Esophagus muscularis mucosa (tissue), 4 donors: Measurements from ENCODE around the gene PDXK. TPM values are rescaled to one million over a fixed set of nuclear protein-coding genes. Genes with fewer than 3 reads are reported as not detected.

Experiments used
- DNase-seq: peaks from one replicate; pipeline ENCODE4 v3.0.0-alpha.2; 2017; ENCODE audit errors: extremely low spot score
- H3K27ac ChIP-seq, 4 donors: fragments of 200-600 bp; sonication (generic); replicated peaks in 1 of 4; 1 replicate in 3 of 4; 2 replicates in 1 of 4; pipeline ENCODE4 v1.5.1; 2016 to 2019; ENCODE audit warnings: mild to moderate bottlenecking in 1 of 4
- H3K27me3 ChIP-seq, 4 donors: fragments of 200-600 bp; sonication (generic); one replicate each; pipeline versions ENCODE4 v1.5.1 to v1.6.0; 2016 to 2019
- H3K36me3 ChIP-seq, 4 donors: fragments of 200-600 bp; sonication (generic); one replicate each; pipeline ENCODE4 v1.5.1; 2016 to 2019
- H3K4me1 ChIP-seq, 4 donors: fragments of 200-600 bp; sonication (generic); one replicate each; pipeline ENCODE4 v1.5.1; 2016 to 2019
- H3K4me3 ChIP-seq, 4 donors: fragments of 200-600 bp; sonication (generic); 1 replicate in 2 of 4; 2 replicates in 2 of 4; pipeline ENCODE4 v1.5.1; 2016 to 2019; ENCODE audit warnings: mild to moderate bottlenecking in 4 of 4, moderate library complexity in 1 of 4
- H3K9me3 ChIP-seq, 4 donors: fragments of 200-600 bp; sonication (generic); 1 replicate in 3 of 4; 2 replicates in 1 of 4; pipeline ENCODE4 v1.5.1; 2016 to 2019
- EP300 ChIP-seq: sonication (generic); formaldehyde crosslinking; IDR thresholded peaks from one replicate; pipeline ENCODE4 v1.6.1; 2017; ENCODE audit warnings: antibody characterized with exemption
- POLR2A ChIP-seq: fragments of 450-650 bp; IDR thresholded peaks from one replicate; pipeline ENCODE4 v1.6.1; 2017; ENCODE audit warnings: antibody characterized with exemption, moderate library complexity, mild to moderate bottlenecking, low read depth
- POLR2AphosphoS5 ChIP-seq, 2 donors: sonication (generic); formaldehyde crosslinking; IDR thresholded peaks; one replicate each; pipeline ENCODE4 v1.6.1; 2017; ENCODE audit warnings: antibody characterized with exemption in 2 of 2
- WGBS: methylation state at CpG from one replicate; pipeline ENCODE4 v1.1.5; 2018; 5-methylcytosine and 5-hydroxymethylcytosine counted together
- intact Hi-C: fragments of 100-400 bp; cut with DNase I; formaldehyde crosslinking; loops from one replicate; pipeline ENCODE4 v1.15.1; 2023
- total RNA-seq, 4 donors: library from RNA; depleted of rRNA; stranded (reverse); fragments of >200 nt; gene quantifications; one replicate each; pipeline versions ENCODE4 v1.1.0 to v1.2.1, GENCODE V29; 2016
- TF ChIP-seq, protein P1 (sequence below), 3 experiments: fragments of 200-600 bp in 2 of 3; fragments of 450-650 bp in 1 of 3; sonication (generic) in 2 of 3; IDR thresholded peaks; one replicate each; pipeline ENCODE4 v1.5.1; 2017 to 2019; ENCODE audit warnings: antibody characterized with exemption in 3 of 3, mild to moderate bottlenecking in 2 of 3, moderate library complexity in 1 of 3

PDXK gene
- total RNA-seq, 4 donors from 2014 or later: 22.4 to 40.9 (median 31.8) TPM

DNA sequence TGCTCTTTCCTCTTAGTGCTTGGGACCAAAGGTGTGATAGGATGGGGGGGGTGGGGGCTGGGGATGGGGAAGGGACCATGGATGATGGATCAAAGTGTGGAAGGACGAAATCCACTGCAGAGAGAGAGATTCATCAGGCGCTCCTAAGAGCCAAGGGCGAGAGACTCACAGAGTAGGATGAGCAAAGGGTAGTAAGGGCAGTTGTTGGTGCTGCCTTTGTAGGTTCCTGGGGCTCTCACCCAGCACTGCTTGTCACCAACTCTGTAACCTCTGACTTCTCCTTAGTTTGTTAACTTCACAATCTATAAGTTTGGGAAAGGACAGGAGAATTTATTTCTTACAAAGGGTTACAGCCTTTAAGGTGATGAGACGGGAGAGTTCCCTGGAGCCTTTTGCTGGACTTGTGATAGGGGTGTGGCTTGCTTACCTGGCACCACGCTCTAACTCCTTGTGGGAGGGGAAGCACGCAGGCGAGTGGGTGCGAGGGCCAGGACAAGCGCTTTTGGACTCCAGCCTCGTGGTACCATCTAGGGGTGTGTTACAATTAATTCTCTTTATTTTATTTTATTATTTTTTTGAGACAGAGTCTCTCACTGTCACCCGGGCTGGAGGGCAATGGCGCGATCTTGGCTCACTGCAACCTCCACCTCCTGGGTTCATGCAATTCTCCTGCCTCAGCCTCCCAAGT is 1.6 kb upstream of the PDXK start:
- H3K9me3 ChIP-seq: no peaks in the 10 kb centered on the region
- H3K4me3 ChIP-seq: no peak overlapping the region
- no peak for DNase-seq
- 87% methylated on average over 13 of the region's 13 CpGs for WGBS
- peaks cover 0 to 4% (median 0%) of the 10 kb centered on the region in 4 donors for H3K27me3 ChIP-seq
- TF ChIP-seq EP300 (no peak), POLR2A (no peak), POLR2AphosphoS5 (IDR thresholded peaks at IDR 0.05) (no peak)
- TF ChIP-seq, protein P1, sequence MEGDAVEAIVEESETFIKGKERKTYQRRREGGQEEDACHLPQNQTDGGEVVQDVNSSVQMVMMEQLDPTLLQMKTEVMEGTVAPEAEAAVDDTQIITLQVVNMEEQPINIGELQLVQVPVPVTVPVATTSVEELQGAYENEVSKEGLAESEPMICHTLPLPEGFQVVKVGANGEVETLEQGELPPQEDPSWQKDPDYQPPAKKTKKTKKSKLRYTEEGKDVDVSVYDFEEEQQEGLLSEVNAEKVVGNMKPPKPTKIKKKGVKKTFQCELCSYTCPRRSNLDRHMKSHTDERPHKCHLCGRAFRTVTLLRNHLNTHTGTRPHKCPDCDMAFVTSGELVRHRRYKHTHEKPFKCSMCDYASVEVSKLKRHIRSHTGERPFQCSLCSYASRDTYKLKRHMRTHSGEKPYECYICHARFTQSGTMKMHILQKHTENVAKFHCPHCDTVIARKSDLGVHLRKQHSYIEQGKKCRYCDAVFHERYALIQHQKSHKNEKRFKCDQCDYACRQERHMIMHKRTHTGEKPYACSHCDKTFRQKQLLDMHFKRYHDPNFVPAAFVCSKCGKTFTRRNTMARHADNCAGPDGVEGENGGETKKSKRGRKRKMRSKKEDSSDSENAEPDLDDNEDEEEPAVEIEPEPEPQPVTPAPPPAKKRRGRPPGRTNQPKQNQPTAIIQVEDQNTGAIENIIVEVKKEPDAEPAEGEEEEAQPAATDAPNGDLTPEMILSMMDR (IDR thresholded peaks at IDR 0.05): no peak
- H3K27ac ChIP-seq: no peak overlapping the region
- no peaks in the 10 kb centered on the region for H3K36me3 ChIP-seq
- intact Hi-C loops: loop anchor here (5.0 kb wide), 2 partner anchors 55 to 75 kb away; no protein-coding TSS in a partner anchor
- H3K4me1 ChIP-seq: peaks cover 28 to 35% (median 34%) of the 10 kb centered on the region in 4 donors

DNA sequence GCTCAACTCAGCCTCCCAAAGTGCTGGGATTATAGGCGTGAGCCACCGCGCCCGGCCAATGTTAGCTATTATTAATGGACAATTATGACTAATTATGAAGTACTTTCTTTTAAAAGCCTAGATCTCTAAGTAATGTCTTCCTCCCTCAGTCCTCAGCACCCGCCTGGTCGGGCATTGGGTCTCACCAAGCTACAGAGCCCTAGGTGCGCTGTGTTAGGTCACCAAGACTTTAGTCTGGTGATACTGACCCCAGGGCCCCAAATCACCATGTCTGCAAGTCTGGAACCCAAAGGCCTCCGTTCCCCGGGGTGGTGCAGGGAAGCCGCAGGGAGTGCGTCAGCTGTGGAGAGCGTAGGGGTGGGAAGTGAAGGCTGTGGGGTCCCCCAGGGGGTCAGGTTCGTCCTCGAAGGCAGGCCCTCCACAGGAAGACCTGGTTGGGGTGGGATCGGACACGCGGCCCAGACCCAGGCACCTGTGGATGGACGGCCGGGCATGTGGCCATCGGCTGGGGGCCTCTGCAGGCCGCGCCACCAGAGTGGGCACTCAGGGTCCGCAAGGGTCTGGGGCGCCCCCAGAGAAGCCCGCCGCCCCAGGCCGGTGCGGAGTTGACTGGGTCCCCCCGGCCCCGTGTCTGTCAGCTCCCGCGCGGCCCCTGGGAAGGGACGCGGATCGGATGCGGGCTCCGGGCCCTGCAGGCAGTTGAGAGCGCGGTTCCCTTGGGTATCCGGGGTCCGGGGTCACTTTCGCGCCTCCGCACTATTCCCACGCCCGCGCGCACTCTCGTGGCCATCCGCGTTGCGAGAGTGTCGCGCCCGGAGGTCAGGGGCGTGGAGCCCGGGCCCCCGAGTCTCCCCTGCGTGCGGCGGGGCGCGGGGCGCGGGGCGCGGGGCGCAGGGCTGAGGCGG is 710 bp upstream of the PDXK start:
- Histone ChIP-seq H3K9me3 (no peaks in the 10 kb centered on the region), H3K27me3 (peaks cover 0 to 4% (median 0%) of the 10 kb centered on the region in 4 donors), H3K4me3 (peak overlapping the region; percentile 84 to 95 (median 88)), H3K4me1 (peaks cover 28 to 38% (median 36%) of the 10 kb centered on the region in 4 donors), H3K27ac (peak overlapping the region; percentile 81 to 88 (median 84)), H3K36me3 (no peaks in the 10 kb centered on the region)
- intact Hi-C loops: loop anchor here (5.0 kb wide), 2 partner anchors 56 to 74 kb away; no protein-coding TSS in a partner anchor
- 60% methylated on average over 24 of the region's 70 CpGs for WGBS
- DNase-seq: no peak
- TF ChIP-seq POLR2AphosphoS5 (IDR thresholded peaks at IDR 0.05) (no peak), EP300 (no peak), POLR2A (no peak)
- TF ChIP-seq, protein P1 (IDR thresholded peaks at IDR 0.05): no peak

DNA sequence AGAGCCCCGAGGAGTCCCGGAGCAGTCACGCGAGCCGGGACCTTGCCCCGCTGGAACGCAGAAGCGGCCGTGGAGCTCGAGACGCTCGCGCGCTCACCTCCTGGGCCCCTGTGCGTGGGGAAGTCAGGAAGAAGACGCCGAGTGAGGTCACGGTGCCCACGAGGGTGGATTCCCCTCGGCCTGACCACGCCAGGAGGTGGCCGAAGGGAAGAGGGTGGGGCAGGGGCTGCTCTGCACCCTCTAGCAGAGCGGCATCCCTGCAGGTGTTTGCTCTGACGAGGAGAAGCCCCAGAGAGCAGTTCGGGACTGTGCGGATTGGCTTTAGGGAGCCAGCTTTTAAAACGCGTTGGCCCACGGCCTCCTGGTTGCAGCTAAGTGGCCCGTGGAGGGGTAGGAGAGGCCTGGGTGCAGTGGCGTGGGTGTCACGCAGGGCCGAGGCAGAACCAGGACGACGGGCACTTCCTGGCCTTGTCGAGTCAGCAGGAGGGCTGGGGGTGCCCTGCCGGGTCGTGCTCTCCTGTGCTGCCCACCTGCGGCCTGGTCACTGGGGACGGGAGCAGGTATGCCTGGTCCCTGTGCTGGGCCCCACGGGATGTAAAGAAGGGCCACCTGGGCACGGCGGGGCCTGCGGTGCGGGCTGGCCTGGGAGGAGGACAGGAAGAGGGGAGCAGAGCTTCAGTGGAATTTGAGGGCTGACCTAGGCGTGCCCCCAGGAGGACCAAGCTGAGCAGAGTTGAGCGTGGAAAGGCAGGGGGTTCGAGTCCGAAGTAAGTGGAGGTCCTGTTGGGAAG is 1.0 kb downstream of the PDXK start:
- Histone ChIP-seq H3K9me3 (no peaks in the 10 kb centered on the region), H3K36me3 (peaks cover 0 to 10% (median 9%) of the 10 kb centered on the region in 4 donors), H3K27ac (peak overlapping the region; percentile 81 to 88 (median 84)), H3K4me3 (peak overlapping the region; percentile 84 to 95 (median 88)), H3K4me1 (peaks cover 28 to 40% (median 38%) of the 10 kb centered on the region in 4 donors), H3K27me3 (peaks cover 0 to 4% (median 0%) of the 10 kb centered on the region in 4 donors)
- no peak for DNase-seq
- intact Hi-C loops: loop anchor here (5.0 kb wide), 2 partner anchors 58 to 72 kb away; no protein-coding TSS in a partner anchor
- WGBS: 27% methylated on average over 24 of the region's 49 CpGs
- TF ChIP-seq POLR2AphosphoS5 (IDR thresholded peaks at IDR 0.05) (no peak), POLR2A (no peak), EP300 (no peak)
- TF ChIP-seq, protein P1 (IDR thresholded peaks at IDR 0.05): no peak

DNA sequence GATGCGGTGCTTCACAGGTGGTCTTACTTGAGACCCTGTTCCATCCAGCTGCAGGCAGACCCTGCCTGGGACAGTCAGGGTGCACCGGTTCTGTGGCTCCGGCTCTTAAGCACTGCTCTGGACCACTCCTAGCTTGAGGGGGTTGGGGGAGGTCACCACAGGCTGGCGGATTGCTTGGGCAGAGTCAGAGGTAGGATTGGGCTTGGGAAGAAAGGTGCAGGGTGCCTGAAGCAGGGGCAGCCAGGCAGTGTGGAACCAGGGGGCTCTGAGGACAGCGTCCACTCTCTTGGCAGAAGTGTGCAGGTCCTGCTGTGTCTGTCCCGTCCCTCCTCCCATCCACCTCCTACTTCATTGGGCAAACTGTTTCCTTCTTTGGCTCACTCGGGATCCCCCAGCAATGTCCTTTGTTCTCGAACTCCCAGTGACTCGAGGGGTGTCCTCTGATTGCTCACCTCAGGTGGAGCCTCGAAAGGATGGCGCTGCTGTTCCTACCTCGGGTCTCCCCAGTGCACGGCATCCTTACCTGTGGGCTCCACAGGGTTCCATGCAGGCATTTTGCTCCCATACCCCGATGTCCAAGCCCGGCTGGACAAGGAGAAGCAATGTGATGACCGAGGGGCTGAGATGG is 1.7 kb downstream of the PDXK start:
- Histone ChIP-seq H3K4me1 (peaks cover 33 to 47% (median 45%) of the 10 kb centered on the region in 4 donors), H3K4me3 (peak overlapping the region; percentile 84 to 95 (median 88))

More for the DNA sequence above, 1.7 kb downstream of the PDXK start:
- WGBS: 93% methylated on average over 10 of the region's 16 CpGs
- intact Hi-C loops: no loop called here
- Histone ChIP-seq H3K9me3 (no peaks in the 10 kb centered on the region), H3K36me3 (peaks cover 0 to 10% (median 9%) of the 10 kb centered on the region in 4 donors), H3K27me3 (peaks cover 0 to 4% (median 0%) of the 10 kb centered on the region in 4 donors), H3K27ac (peak overlapping the region in 1 of 4 donors; percentile 82)
- TF ChIP-seq EP300 (no peak), POLR2AphosphoS5 (IDR thresholded peaks at IDR 0.05) (no peak)
- TF ChIP-seq, protein P1 (IDR thresholded peaks at IDR 0.05): no peak
- no peak for DNase-seq
